CD4-positive, alpha-beta T cell treated with Interleukin-6 for 4 hours (primary cell): ENCODE data around the gene NF2.

Source experiments
- DNase-seq: peaks from one replicate; pipeline ENCODE4 v3.0.0-alpha.2; 2020; ENCODE audit warnings: mixed read lengths

Gene NF2

DNA sequence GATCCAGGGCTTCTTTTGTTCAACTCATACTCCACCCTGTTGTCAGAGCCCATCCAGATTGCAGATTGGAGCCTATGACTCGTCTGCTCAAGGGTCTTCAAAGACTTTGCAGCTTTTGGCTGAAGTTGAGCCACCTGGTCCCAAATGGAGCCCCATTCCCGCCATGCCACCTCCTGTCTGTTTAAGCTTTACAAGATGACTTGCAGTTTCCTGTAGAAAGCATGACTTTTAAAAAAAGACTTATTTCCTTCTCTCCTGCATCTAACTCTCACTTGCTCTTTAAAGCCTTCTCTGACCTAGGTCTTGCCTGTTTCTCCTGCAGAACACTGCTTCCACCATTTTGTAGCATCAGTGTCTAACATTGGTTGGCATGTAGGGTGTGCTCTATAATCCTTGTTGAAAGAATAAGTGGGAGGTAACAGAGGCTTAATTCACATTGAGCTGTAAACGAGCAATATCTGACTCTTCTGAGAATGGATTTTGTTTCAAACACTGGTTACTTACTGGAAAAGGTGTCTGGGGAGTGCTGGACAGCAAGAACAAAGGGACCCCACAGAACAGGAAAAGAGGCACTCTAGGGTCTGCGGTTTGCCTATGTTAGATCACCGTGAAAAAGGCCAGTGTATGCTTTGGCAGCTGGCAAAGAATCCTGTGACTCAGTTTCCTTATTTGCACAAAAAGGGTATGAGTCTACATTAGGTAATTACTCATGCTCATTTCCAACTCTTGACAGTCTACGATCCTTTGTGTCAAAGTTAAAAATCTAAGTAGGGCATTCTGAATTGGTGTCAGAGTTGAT is 30.3 kb downstream of the NF2 start:
- DNase-seq: no peak

- no peak for DNase-seq
Observed at GRCh38 chr22:29634847-29635246, 31.4 kb downstream of the NF2 start.

DNA sequence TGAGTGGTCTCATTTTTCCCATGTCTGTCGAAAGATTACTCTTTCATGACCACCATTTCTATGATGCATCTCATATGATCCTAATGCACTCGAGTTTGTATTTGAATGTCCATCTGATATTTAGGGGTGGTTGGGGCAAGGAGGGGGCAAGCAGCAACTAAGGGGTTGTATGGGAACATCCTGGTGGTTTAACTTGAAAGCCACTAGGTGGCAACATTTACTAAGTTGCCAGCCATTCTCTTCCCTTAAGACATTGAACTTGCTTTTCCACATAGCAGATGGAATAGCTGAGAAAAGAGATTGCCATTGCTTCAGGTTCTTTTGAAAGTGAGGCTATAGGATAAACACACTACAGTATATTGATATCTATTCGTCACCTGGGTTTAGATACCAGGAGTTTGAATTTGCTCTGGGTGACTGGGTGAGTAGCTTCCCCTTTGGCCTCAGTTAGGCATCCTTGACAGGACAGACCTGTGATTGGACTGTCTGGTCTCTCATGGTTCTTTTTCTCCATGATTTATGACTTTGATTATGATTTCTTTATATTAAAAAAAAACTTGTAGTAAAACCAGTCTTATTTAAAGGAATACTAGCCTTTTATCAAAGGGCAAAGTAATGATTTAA is 32.4 kb downstream of the NF2 start:
- peak; percentile 3 for DNase-seq

- no peak for DNase-seq
Observed at GRCh38 chr22:29636751-29637150, 33.3 kb downstream of the NF2 start.

DNA sequence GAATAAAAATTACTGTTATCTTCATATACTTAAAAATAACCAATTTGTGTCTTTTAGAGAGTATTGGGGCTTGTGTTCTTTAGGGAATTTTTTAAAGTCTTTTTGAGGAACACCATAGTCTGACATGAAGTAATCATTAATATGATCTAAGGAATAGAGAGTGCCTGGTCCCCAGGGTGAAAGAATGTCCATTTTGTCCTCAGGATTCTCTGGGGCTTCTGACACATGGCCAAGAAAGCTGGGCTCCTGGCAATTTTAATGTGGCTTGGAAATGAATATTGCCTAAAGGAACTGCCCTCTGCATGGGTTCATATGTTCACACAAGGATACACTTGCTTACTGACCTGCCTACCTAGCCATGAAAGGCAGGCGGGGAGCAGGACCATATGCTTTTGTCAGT is 33.7 kb downstream of the NF2 start:
- DNase-seq: no peak

DNA sequence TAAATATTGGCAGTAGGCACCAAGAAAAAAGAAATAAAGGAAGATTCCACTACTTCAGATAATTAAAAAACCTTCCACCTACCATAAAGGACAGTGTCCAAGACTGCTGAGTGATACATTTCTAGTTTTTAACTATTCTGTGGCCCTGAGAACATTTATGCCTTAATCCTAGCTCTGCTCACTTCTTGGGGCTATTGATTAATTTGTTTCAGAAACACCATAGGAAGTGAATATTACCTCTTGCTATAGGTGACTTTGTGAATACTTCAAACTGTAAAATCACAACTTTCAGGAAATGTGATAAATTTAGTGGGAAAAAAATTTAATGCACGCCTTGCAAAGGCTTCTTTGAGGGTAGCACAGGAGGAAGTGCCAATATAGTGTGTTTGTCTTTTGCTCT is 35.2 kb downstream of the NF2 start:
- DNase-seq: no peak

- DNase-seq: no peak
Observed at GRCh38 chr22:29639096-29639495, 35.7 kb downstream of the NF2 start.

GRCh38 chr22:29641042-29641699 is 37.7 kb downstream of the NF2 start:
- DNase-seq: no peak

- no peak for DNase-seq
Observed at GRCh38 chr22:29641700-29642330, 38.4 kb downstream of the NF2 start.

DNA sequence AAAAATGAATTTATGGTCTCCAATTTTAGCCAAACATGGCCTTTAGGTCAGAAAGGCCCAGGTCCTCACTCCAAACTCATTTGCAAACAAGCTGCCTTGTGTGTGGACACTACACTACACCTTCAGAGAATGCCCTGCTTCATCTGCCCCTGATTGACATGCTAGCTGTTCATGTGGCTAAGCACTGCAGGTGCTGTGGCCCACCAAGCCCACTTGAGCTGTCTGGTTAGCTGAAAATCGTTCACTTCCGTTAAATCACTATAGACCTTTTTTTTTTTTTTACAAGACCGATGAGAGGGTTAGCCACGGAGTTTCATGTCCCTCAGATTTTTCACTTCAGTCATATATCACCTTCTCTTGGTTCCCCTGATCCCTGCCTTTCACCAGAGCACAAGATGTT is 39.3 kb downstream of the NF2 start:
- no peak for DNase-seq

DNA sequence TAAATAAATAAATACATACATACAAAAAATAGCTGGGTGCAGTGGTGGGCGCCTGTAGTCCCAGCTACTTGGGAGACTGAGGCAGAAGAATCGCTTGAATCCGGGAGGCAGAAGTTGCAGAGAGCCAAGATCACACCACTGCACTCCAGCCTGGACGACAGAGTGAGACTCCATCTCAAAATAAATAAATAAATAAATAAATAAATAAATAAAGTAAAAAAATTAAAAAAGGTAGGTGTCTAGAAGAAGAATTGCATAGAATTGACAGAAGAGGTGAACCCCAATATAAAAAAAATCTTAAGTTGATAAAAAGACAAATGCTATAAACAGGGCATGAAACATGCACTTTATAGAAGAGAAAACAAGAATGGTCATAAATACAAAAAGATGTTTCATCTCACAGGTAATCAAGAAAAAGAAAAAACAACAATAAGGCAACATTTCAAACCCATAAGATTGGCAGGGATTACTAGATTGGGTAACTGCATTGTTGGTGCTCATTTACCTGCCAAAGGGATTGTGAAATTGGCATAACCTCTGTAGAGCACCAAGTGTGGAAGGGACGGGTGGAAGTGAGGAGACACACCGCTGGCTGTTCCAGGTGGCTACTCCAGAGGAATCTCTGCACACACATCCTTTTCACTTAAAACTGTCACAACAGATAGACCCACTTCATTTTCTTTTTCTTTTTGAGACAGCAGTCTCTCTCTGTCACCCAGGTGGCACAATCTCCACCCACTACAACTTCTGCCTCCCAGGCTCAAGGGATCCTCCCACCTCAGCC is 44.7 kb downstream of the NF2 start:
- DNase-seq: no peak

- DNase-seq: no peak
Observed at GRCh38 chr22:29650370-29650769, 46.9 kb downstream of the NF2 start.

- no peak for DNase-seq
Observed at GRCh38 chr22:29651652-29652051, 48.2 kb downstream of the NF2 start.

DNA sequence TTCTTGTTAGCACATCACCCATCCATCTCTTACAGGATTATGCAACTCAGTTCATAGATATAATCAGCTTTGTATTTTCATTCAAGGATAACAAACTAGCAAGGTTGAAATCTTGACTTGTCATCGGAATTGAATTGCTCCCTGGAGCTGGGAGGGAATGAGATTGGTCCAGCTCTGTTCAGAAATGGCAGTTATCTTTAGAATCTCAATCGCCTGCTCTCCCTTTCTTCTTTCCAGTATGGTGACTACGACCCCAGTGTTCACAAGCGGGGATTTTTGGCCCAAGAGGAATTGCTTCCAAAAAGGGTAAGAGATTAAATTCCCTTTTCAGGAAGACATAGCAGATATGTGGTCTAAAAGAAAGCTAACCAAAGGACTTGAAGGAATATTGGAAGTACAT is 51.0 kb downstream of the NF2 start:
- no peak for DNase-seq

GRCh38 chr22:29654882-29655281 is 51.4 kb downstream of the NF2 start:
- DNase-seq: no peak

DNA sequence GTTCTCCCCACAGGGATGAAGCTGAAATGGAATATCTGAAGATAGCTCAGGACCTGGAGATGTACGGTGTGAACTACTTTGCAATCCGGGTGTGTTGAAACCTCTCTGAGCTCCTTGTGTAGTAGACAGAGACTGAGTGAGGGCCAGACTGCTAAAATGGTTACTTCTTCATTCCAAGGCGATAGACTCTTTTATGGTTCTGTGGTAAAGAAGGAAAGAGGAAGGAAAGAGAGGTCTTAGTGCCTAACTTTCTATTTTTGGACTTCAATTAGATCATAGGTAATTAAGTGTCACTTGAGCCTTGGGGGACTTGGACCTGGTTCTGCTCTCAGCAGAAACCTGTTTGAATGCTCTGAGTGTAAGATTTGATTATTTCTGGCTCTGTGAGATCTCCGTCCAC is 54.7 kb downstream of the NF2 start:
- DNase-seq: no peak

DNA sequence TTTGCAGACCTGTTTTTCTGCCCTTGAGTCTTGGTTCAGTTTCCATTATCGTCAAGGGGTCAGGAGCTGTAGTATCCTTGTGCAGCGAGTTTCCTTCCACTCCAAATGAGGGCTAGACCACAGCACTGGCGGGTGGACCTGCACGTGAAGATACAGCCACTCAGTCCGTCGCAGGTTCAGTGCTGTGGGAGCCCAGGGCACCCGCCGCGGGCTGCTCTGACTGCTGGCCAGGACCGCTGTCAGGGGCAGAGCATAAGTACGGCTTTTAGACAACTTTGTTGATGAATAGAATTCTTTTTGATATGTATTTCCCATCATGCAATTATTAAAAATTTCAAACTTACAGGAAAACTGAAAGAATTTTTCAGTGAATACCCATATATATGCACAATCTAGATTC is 56.6 kb downstream of the NF2 start:
- no peak for DNase-seq

- DNase-seq: no peak
Observed at GRCh38 chr22:29661336-29661735, 57.9 kb downstream of the NF2 start.

DNA sequence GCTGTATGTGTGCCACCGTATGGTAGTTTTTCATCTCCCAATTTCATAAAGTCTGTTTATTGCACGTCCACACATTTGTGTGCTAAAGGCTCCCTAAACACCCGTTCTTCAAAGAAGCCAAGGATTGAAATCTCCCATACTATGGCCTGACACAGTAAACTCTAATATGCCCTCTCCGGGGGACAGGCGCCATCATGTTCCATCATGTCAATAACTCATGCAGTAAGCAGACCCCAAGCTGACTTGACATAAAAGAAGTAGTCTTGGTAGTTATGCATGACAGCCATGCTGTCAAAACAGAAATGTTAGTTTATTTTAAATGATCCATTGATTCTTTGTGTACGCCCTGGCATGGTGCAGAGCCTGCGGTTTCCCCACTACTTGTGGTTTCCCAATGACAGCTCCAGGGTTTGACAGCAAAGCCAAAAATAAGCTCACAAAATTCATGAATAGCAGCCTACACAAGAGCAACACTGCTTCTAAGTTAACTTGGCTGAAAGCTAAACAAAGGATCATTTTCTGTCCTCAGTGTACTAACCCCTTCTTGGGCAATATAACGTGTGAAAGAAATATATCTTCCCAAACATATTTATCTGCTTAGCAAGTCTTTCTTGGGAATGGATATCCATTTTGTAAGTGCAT is 59.9 kb downstream of the NF2 start:
- DNase-seq: no peak

GRCh38 chr22:29665486-29665885 is 62.1 kb downstream of the NF2 start:
- no peak for DNase-seq

- DNase-seq: no peak
Observed at GRCh38 chr22:29668673-29669072, 65.2 kb downstream of the NF2 start.

DNA sequence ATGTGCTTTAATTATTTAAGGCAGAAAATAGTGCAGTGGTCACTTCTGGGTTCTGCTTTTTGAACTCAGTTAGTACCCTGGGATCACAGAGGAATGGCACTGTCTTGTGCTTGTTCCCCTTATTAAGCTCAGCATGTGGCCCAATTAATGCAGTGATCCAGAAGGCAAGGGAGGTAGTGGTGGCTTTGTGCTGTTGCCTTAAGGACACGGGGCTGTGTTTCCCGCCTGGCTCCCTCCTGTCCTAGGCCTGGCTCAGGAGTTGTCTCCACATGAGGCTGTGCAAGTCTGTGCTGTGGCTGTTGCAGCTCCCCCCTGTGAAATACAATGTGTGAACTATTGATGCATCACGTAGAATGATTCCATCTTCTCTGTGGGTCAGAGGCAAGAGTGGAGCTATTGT is 67.2 kb downstream of the NF2 start:
- no peak for DNase-seq
